HEK293 (cell line): Measurements from ENCODE around the gene ISM1.

Experiments used
- CTCF ChIA-PET: fragments of 350-600 bp; formaldehyde crosslinking; extraction: SDS; loops from one replicate; lab custom pipeline; 2021; ENCODE audit warnings: antibody characterized with exemption; lab: Yijun Ruan, JAX
- POLR2A ChIA-PET: fragments of 300-600 bp; formaldehyde crosslinking; extraction: SDS; loops from one replicate; lab custom pipeline; 2020; ENCODE audit warnings: antibody characterized with exemption, inconsistent platforms; lab: Yijun Ruan, JAX
- H3K27ac ChIP-seq: fragments of 200-500 bp; sonication (Bioruptor generic); 2 replicates; pipeline ENCODE4 v1.5.1; 2014; ENCODE audit warnings: low read depth, low read length, control low read depth, inconsistent platforms; ENCODE audit errors: extremely low read depth
- H3K36me3 ChIP-seq, 2 experiments: fragments of 200-500 bp in 1 of 2; sonication (Bioruptor generic) in 1 of 2; 1 replicate in 1 of 2; 2 replicates in 1 of 2; pipeline ENCODE4 v1.5.1; 2014 to 2017; ENCODE audit warnings: inconsistent platforms in 2 of 2, low read length in 2 of 2; ENCODE audit not compliant: control insufficient read depth in 2 of 2, insufficient read depth in 1 of 2
- H3K4me1 ChIP-seq: fragments of 200-500 bp; sonication (Bioruptor generic); 2 replicates; pipeline ENCODE4 v1.5.1; 2014; ENCODE audit warnings: mild to moderate bottlenecking, low read length, inconsistent platforms; ENCODE audit not compliant: control insufficient read depth, insufficient read depth
- H3K4me3 ChIP-seq: 2 replicates; pipeline ENCODE4 v1.5.1; 2011; ENCODE audit warnings: low read depth, mild to moderate bottlenecking, control low read depth, low read length, moderate library complexity
- H3K9me3 ChIP-seq: fragments of 200-500 bp; sonication (Bioruptor generic); 2 replicates; pipeline ENCODE4 v1.5.1; 2014; ENCODE audit warnings: low read depth, low read length, inconsistent platforms; ENCODE audit not compliant: control insufficient read depth, insufficient read depth
- GLI2 ChIP-seq: fragments of 450-650 bp; formaldehyde crosslinking; IDR thresholded peaks from 2 replicates; pipeline ENCODE4; 2017; ENCODE audit warnings: missing biosample characterization, missing genetic modification characterization, low read depth, borderline replicate concordance
- HIC1 ChIP-seq: fragments of 450-650 bp; formaldehyde crosslinking; IDR thresholded peaks from 2 replicates; pipeline ENCODE4 v1.5.1; 2016; ENCODE audit warnings: missing biosample characterization, missing genetic modification characterization
- MZF1 ChIP-seq: fragments of 450-650 bp; formaldehyde crosslinking; IDR thresholded peaks from 2 replicates; pipeline ENCODE4 v1.5.1; 2017; ENCODE audit warnings: missing biosample characterization, missing genetic modification characterization, borderline replicate concordance
- OVOL3 ChIP-seq: fragments of 450-650 bp; formaldehyde crosslinking; IDR thresholded peaks from 2 replicates; pipeline ENCODE4 v1.5.1; 2016; ENCODE audit warnings: missing biosample characterization, missing genetic modification characterization
- ZNF169 ChIP-seq: fragments of 450-650 bp; formaldehyde crosslinking; IDR thresholded peaks from 2 replicates; pipeline ENCODE4 v1.5.1; 2016; ENCODE audit warnings: missing biosample characterization, missing genetic modification characterization
- ZNF174 ChIP-seq: fragments of 450-650 bp; formaldehyde crosslinking; IDR thresholded peaks from 2 replicates; pipeline ENCODE4 v1.5.0; 2017; ENCODE audit warnings: missing biosample characterization, mild to moderate bottlenecking, missing genetic modification characterization
- ZNF239 ChIP-seq: fragments of 450-650 bp; formaldehyde crosslinking; IDR thresholded peaks from 2 replicates; pipeline ENCODE4 v1.5.1; 2016; ENCODE audit warnings: missing biosample characterization, missing genetic modification characterization
- ZNF292 ChIP-seq: fragments of 450-650 bp; formaldehyde crosslinking; IDR thresholded peaks from 2 replicates; pipeline ENCODE4 v1.5.1; 2016; ENCODE audit warnings: low read depth, missing biosample characterization, missing genetic modification characterization, borderline replicate concordance
- ZNF366 ChIP-seq: fragments of 450-650 bp; formaldehyde crosslinking; conservative IDR thresholded peaks from 2 replicates; pipeline ENCODE4 v1.5.1; 2016; ENCODE audit warnings: missing biosample characterization, missing genetic modification characterization
- ZNF561 ChIP-seq: fragments of 450-650 bp; IDR thresholded peaks from 2 replicates; pipeline ENCODE4 v1.5.1; 2018; ENCODE audit warnings: missing biosample characterization, missing genetic modification characterization, borderline replicate concordance
- TF ChIP-seq, protein P1 (sequence below): fragments of 450-650 bp; formaldehyde crosslinking; IDR thresholded peaks from 2 replicates; pipeline ENCODE4 v1.5.1; 2017; ENCODE audit warnings: missing biosample characterization, missing genetic modification characterization
- TF ChIP-seq, protein P2 (sequence below): fragments of 450-650 bp; formaldehyde crosslinking; IDR thresholded peaks from 2 replicates; pipeline ENCODE4 v1.5.1; 2017; ENCODE audit warnings: missing biosample characterization, missing genetic modification characterization
- TF ChIP-seq, protein P3 (sequence below): fragments of 450-650 bp; formaldehyde crosslinking; IDR thresholded peaks from 2 replicates; pipeline ENCODE4 v1.5.1; 2016; ENCODE audit warnings: missing biosample characterization, missing genetic modification characterization

The ISM1 gene

GRCh38 chr20:13173201-13173600, 47.9 kb upstream of the ISM1 start (continued):
- TF ChIP-seq OVOL3 (tag by site-specific recombination) (no peak), ZNF239 (no peak), ZNF292 (tag by site-specific recombination) (no peak), ZNF174 (tag by site-specific recombination) (no peak), MZF1 (tag by site-specific recombination) (no peak), HIC1 (no peak), ZNF169 (tag by site-specific recombination) (no peak)
- TF ChIP-seq, protein P1, sequence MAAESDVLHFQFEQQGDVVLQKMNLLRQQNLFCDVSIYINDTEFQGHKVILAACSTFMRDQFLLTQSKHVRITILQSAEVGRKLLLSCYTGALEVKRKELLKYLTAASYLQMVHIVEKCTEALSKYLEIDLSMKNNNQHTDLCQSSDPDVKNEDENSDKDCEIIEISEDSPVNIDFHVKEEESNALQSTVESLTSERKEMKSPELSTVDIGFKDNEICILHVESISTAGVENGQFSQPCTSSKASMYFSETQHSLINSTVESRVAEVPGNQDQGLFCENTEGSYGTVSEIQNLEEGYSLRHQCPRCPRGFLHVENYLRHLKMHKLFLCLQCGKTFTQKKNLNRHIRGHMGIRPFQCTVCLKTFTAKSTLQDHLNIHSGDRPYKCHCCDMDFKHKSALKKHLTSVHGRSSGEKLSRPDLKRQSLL (tag by site-specific recombination): no peak
- TF ChIP-seq, protein P2, sequence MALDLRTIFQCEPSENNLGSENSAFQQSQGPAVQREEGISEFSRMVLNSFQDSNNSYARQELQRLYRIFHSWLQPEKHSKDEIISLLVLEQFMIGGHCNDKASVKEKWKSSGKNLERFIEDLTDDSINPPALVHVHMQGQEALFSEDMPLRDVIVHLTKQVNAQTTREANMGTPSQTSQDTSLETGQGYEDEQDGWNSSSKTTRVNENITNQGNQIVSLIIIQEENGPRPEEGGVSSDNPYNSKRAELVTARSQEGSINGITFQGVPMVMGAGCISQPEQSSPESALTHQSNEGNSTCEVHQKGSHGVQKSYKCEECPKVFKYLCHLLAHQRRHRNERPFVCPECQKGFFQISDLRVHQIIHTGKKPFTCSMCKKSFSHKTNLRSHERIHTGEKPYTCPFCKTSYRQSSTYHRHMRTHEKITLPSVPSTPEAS (tag by site-specific recombination): no peak

- ChIA-PET POLR2A (no interaction called here), CTCF (no interaction called here)
- H3K9me3 ChIP-seq: no peaks in the 10 kb centered on the region
- H3K4me1 ChIP-seq: no peaks in the 10 kb centered on the region
- H3K36me3 ChIP-seq: no peaks in the 10 kb centered on the region
- no peak for TF ChIP-seq ZNF366 (tag by site-specific recombination)
- TF ChIP-seq, protein P3, sequence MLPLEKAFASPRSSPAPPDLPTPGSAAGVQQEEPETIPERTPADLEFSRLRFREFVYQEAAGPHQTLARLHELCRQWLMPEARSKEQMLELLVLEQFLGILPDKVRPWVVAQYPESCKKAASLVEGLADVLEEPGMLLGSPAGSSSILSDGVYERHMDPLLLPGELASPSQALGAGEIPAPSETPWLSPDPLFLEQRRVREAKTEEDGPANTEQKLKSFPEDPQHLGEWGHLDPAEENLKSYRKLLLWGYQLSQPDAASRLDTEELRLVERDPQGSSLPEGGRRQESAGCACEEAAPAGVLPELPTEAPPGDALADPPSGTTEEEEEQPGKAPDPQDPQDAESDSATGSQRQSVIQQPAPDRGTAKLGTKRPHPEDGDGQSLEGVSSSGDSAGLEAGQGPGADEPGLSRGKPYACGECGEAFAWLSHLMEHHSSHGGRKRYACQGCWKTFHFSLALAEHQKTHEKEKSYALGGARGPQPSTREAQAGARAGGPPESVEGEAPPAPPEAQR (tag by site-specific recombination): no peak
- TF ChIP-seq ZNF174 (tag by site-specific recombination): no peak
- no peak for TF ChIP-seq ZNF561 (tag by site-specific recombination)
- H3K4me3 ChIP-seq: no peak overlapping the region
- H3K27ac ChIP-seq: no peak overlapping the region
Observed at GRCh38 chr20:13174402-13174801, 46.7 kb upstream of the ISM1 start.

GRCh38 chr20:13180986-13181889, 39.8 kb upstream of the ISM1 start:
- ChIA-PET POLR2A (no interaction called here), CTCF (interaction anchor here (0.5 kb wide), 1 partner anchor 785 kb away, joined by 4 read pairs; no protein-coding TSS in a partner anchor)
- Histone ChIP-seq H3K4me3 (no peak overlapping the region), H3K27ac (no peak overlapping the region), H3K9me3 (no peaks in the 10 kb centered on the region), H3K4me1 (no peaks in the 10 kb centered on the region), H3K36me3 (no peaks in the 10 kb centered on the region)
- no peak for TF ChIP-seq GLI2 (tag by site-specific recombination)
